Esophagus muscularis mucosa (tissue), 4 donors: ENCODE data around the gene APOL6. TPM values are rescaled to one million over a fixed set of nuclear protein-coding genes. Genes with fewer than 3 reads are reported as not detected.

Experiments used
- DNase-seq: peaks from one replicate; pipeline ENCODE4 v3.0.0-alpha.2; 2017; ENCODE audit errors: extremely low spot score
- H3K27ac ChIP-seq, 4 donors: fragments of 200-600 bp; sonication (generic); replicated peaks in 1 of 4; 1 replicate in 3 of 4; 2 replicates in 1 of 4; pipeline ENCODE4 v1.5.1; 2016 to 2019; ENCODE audit warnings: mild to moderate bottlenecking in 1 of 4
- H3K27me3 ChIP-seq, 4 donors: fragments of 200-600 bp; sonication (generic); one replicate each; pipeline versions ENCODE4 v1.5.1 to v1.6.0; 2016 to 2019
- H3K36me3 ChIP-seq, 4 donors: fragments of 200-600 bp; sonication (generic); one replicate each; pipeline ENCODE4 v1.5.1; 2016 to 2019
- H3K4me1 ChIP-seq, 4 donors: fragments of 200-600 bp; sonication (generic); one replicate each; pipeline ENCODE4 v1.5.1; 2016 to 2019
- H3K4me3 ChIP-seq, 4 donors: fragments of 200-600 bp; sonication (generic); 1 replicate in 2 of 4; 2 replicates in 2 of 4; pipeline ENCODE4 v1.5.1; 2016 to 2019; ENCODE audit warnings: mild to moderate bottlenecking in 4 of 4, moderate library complexity in 1 of 4
- H3K9me3 ChIP-seq, 4 donors: fragments of 200-600 bp; sonication (generic); 1 replicate in 3 of 4; 2 replicates in 1 of 4; pipeline ENCODE4 v1.5.1; 2016 to 2019
- CTCF ChIP-seq, 3 experiments: fragments of 200-600 bp in 2 of 3; fragments of 450-650 bp in 1 of 3; sonication (generic) in 2 of 3; IDR thresholded peaks; one replicate each; pipeline ENCODE4 v1.5.1; 2017 to 2019; ENCODE audit warnings: antibody characterized with exemption in 3 of 3, mild to moderate bottlenecking in 2 of 3, moderate library complexity in 1 of 3
- EP300 ChIP-seq: sonication (generic); formaldehyde crosslinking; IDR thresholded peaks from one replicate; pipeline ENCODE4 v1.6.1; 2017; ENCODE audit warnings: antibody characterized with exemption
- POLR2A ChIP-seq: fragments of 450-650 bp; IDR thresholded peaks from one replicate; pipeline ENCODE4 v1.6.1; 2017; ENCODE audit warnings: antibody characterized with exemption, moderate library complexity, mild to moderate bottlenecking, low read depth
- POLR2AphosphoS5 ChIP-seq, 2 donors: sonication (generic); formaldehyde crosslinking; IDR thresholded peaks; one replicate each; pipeline ENCODE4 v1.6.1; 2017; ENCODE audit warnings: antibody characterized with exemption in 2 of 2
- WGBS: methylation state at CpG from one replicate; pipeline ENCODE4 v1.1.5; 2018; 5-methylcytosine and 5-hydroxymethylcytosine counted together
- intact Hi-C: fragments of 100-400 bp; cut with DNase I; formaldehyde crosslinking; loops from one replicate; pipeline ENCODE4 v1.15.1; 2023
- total RNA-seq, 4 donors: library from RNA; depleted of rRNA; stranded (reverse); fragments of >200 nt; gene quantifications; one replicate each; pipeline versions ENCODE4 v1.1.0 to v1.2.1, GENCODE V29; 2016

APOL6 gene
- total RNA-seq, 4 donors from 2014 or later, result 10.1 to 21.0 (median 12.1) TPM

DNA sequence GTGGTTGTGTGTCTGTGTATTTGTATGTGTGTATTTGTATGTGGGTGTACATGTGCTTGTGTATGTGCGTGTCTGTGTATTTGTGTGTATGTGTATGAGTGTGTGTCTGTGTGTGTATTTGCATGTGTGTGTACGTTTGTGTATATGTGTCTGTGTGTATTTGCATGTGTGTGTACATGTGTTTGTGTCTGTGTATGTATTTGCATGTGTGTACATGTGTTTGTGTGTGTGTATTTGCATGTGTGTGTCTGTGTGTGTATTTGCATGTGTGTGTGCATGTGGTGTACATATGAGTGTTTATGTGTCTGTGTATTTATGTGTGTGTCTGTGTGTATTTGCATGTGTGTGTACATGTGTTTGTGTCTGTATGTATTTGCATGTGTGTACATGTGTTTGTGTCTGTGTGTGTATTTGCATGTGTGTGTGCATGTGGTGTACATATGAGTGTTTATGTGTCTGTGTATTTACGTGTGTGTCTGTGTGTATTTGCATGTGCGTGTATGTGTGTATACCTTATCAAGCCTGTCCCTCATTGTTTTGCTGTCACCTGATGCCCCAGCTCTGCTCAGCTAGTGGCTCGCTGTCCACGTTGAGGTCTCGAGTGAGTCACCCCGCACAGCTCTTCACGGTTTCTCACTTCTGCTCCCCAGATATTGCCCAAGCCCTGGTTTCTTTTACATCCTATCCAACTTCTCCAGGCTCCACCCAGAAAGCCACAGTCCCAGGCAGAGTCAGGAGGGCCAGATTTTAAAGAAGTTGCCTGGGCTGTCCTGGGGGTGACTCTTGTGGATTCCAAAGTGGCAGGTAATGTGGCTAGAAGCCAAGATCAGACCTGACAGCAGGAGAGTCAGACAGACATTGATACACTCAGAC is 46.3 kb upstream of the APOL6 start:
- 68% methylated on average over 9 of the region's 9 CpGs for WGBS
- TF ChIP-seq POLR2A, result no peak
- no peak for TF ChIP-seq CTCF (IDR thresholded peaks at IDR 0.05)
- TF ChIP-seq POLR2AphosphoS5 (IDR thresholded peaks at IDR 0.05), result no peak
- H3K4me1 ChIP-seq, result peaks cover 15 to 28% (median 23%) of the 10 kb centered on the region in 4 donors
- no peaks in the 10 kb centered on the region for H3K27me3 ChIP-seq
- intact Hi-C loops, result no loop called here
- H3K9me3 ChIP-seq, result no peaks in the 10 kb centered on the region
- peaks cover 0 to 6% (median 0%) of the 10 kb centered on the region in 4 donors for H3K36me3 ChIP-seq
- H3K27ac ChIP-seq, result no peak overlapping the region
- H3K4me3 ChIP-seq, result no peak overlapping the region
- no peak for DNase-seq

GRCh38 chr22:35604621-35605368 is 43.5 kb upstream of the APOL6 start:
- H3K27me3 ChIP-seq, result no peaks in the 10 kb centered on the region
- no peak for DNase-seq
- peaks cover 17 to 44% (median 20%) of the 10 kb centered on the region in 4 donors for H3K4me1 ChIP-seq
- intact Hi-C loops, result no loop called here
- peaks cover 0 to 18% (median 0%) of the 10 kb centered on the region in 4 donors for H3K36me3 ChIP-seq
- no peak overlapping the region for H3K4me3 ChIP-seq
- no peaks in the 10 kb centered on the region for H3K9me3 ChIP-seq
- WGBS, result 58% methylated on average over 9 of the region's 9 CpGs
- no peak overlapping the region for H3K27ac ChIP-seq
- no peak for TF ChIP-seq EP300
- no peak for TF ChIP-seq CTCF (IDR thresholded peaks at IDR 0.05)
- TF ChIP-seq POLR2AphosphoS5 (IDR thresholded peaks at IDR 0.05), result no peak
- no peak for TF ChIP-seq POLR2A

- intact Hi-C loops, result no loop called here
Measured at GRCh38 chr22:35605369-35605680, 42.9 kb upstream of the APOL6 start.

DNA sequence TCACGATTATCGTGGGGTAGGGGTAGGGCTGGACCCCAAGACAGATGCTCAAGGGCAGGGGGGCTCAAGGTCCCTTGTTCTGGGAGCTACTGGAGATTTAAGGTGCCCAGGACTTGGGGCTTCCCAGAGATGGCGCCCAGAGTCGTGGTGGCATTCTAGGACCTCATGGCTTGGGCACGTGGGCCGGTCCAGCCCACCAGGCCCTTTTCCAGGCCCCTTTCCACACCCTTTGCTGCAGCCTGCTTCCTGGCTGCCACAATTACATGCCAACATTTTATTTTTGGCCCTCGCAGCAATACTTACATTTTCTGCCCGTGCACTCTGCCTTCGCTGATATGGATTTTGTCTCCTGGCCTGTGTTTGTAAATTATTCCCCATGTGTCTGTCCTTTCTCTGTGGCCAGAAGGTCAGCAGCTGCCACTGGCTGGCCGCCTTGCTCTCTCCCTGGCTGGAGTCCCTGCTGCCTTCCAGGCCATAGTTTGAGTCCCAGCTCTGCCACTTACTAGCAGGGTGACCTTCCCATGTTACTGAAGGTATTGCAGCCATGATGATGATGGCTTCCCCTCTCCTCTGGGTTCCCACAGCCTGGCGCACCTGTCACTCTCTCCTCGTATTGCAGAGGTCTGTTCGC is 42.3 kb upstream of the APOL6 start:
- DNase-seq, result no peak
- peaks cover 17 to 45% (median 20%) of the 10 kb centered on the region in 4 donors for H3K4me1 ChIP-seq
- 63% methylated on average over 13 of the region's 13 CpGs for WGBS

More at GRCh38 chr22:35605369-35605680, 42.9 kb upstream of the APOL6 start:
- no peak for DNase-seq
- Histone ChIP-seq H3K9me3 (no peaks in the 10 kb centered on the region), H3K27ac (peak overlapping the region; percentile 22 to 50 (median 36)), H3K36me3 (peaks cover 0 to 23% (median 0%) of the 10 kb centered on the region in 4 donors), H3K4me1 (peaks cover 17 to 41% (median 20%) of the 10 kb centered on the region in 4 donors), H3K27me3 (no peaks in the 10 kb centered on the region), H3K4me3 (no peak overlapping the region)
- WGBS, result 92% methylated on average over 2 of the region's 2 CpGs
- TF ChIP-seq CTCF (IDR thresholded peaks at IDR 0.05) (no peak), POLR2A (no peak), EP300 (no peak), POLR2AphosphoS5 (IDR thresholded peaks at IDR 0.05) (no peak)

DNA sequence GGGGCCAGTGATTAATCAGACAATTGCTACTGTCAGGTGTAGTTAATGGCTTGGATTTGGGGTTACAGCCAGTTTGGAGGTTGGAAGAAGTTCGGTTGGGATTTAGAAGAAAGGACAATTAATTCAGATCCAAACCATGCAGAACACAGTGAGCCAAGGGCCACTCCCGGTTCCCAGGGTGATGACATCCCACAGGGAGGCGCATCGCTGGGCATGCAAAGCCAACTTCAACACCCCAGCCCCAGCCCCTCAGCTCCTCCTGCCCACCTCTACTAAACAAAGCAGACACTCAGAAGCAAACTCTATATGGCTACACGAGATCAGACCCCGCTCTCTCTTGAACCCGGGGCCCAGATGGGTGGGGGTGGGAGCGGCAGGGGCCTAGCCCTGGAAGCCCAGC is 41.3 kb upstream of the APOL6 start:
- peak overlapping the region in 1 of 4 donors; percentile 50 for H3K27ac ChIP-seq
- no peak for DNase-seq
- no peak for TF ChIP-seq CTCF (IDR thresholded peaks at IDR 0.05)
- no peak for TF ChIP-seq POLR2A
- TF ChIP-seq EP300, result no peak
- TF ChIP-seq POLR2AphosphoS5 (IDR thresholded peaks at IDR 0.05), result no peak
- H3K36me3 ChIP-seq, result peaks cover 0 to 26% (median 0%) of the 10 kb centered on the region in 4 donors
- no peak overlapping the region for H3K4me3 ChIP-seq
- H3K27me3 ChIP-seq, result no peaks in the 10 kb centered on the region
- H3K9me3 ChIP-seq, result no peaks in the 10 kb centered on the region
- WGBS, result 84% methylated on average over 8 of the region's 8 CpGs
- intact Hi-C loops, result no loop called here
- peaks cover 20 to 47% (median 23%) of the 10 kb centered on the region in 4 donors for H3K4me1 ChIP-seq

More for the DNA sequence above, 42.3 kb upstream of the APOL6 start:
- peaks cover 0 to 28% (median 0%) of the 10 kb centered on the region in 4 donors for H3K36me3 ChIP-seq
- peak overlapping the region; percentile 22 to 50 (median 36) for H3K27ac ChIP-seq
- no peaks in the 10 kb centered on the region for H3K9me3 ChIP-seq
- no peaks in the 10 kb centered on the region for H3K27me3 ChIP-seq
- H3K4me3 ChIP-seq, result no peak overlapping the region
- intact Hi-C loops, result no loop called here
- no peak for TF ChIP-seq EP300
